ENCODE measurements around the gene COG7. TPM values are rescaled to one million over a fixed set of nuclear protein-coding genes. Genes with fewer than 3 reads are reported as not detected.

The COG7 gene
- total RNA-seq, 4 donors from 2014 or later = 17.5 to 22.6 (median 18.0) TPM

GRCh38 chr16:23432176-23433128 lies 20.5 kb downstream of the COG7 start:
- no peak for DNase-seq (ENCODE audit: low spot score in 2 of 2)
- H3K4me3 ChIP-seq (ENCODE audit: low read depth, poor library complexity, severe bottlenecking) = no peak overlapping the region
- WGBS, 2 donors = 93 to 94% methylated on average over 10 of the region's 10 CpGs
- no peak for TF ChIP-seq CTCF (IDR thresholded peaks at IDR 0.05)
- TF ChIP-seq POLR2A (IDR thresholded peaks at IDR 0.05) = no peak
- intact Hi-C loops (cut with DNase I; ENCODE audit: low total_unique reads) = loop anchor here (2.0 kb wide), 1 partner anchor 250 kb away; the partner anchor contains the start of gene SCNN1G

- DNase-seq (ENCODE audit: low spot score in 2 of 2) = no peak
- H3K4me3 ChIP-seq (ENCODE audit: low read depth, poor library complexity, severe bottlenecking) = no peak overlapping the region
- TF ChIP-seq POLR2A (IDR thresholded peaks at IDR 0.05) (no peak), CTCF (IDR thresholded peaks at IDR 0.05) (no peak)
- intact Hi-C loops (cut with DNase I; ENCODE audit: low total_unique reads) = no loop called here
- 59 to 60% methylated on average over 2 of the region's 2 CpGs for WGBS, 2 donors
Observed at GRCh38 chr16:23428351-23428750, 24.6 kb downstream of the COG7 start.

GRCh38 chr16:23424292-23424958 lies 28.6 kb downstream of the COG7 start:
- no peak for TF ChIP-seq POLR2A (IDR thresholded peaks at IDR 0.05)
- TF ChIP-seq CTCF (IDR thresholded peaks at IDR 0.05) = no peak
- WGBS, 2 donors = 57 to 59% methylated on average over 14 of the region's 14 CpGs
- no peak overlapping the region for H3K4me3 ChIP-seq (ENCODE audit: low read depth, poor library complexity, severe bottlenecking)
- peak; percentile 73 to 88 for DNase-seq (ENCODE audit: low spot score in 2 of 2)
- intact Hi-C loops (cut with DNase I; ENCODE audit: low total_unique reads) = no loop called here

GRCh38 chr16:23423496-23424049 lies 29.4 kb downstream of the COG7 start:
- H3K4me3 ChIP-seq (ENCODE audit: low read depth, poor library complexity, severe bottlenecking) = no peak overlapping the region
- intact Hi-C loops (cut with DNase I; ENCODE audit: low total_unique reads) = no loop called here
- no peak for TF ChIP-seq CTCF (IDR thresholded peaks at IDR 0.05)
- TF ChIP-seq POLR2A (IDR thresholded peaks at IDR 0.05) = no peak
- peak; percentile 90 to 95 for DNase-seq (ENCODE audit: low spot score in 2 of 2)
- WGBS, 2 donors = 17 to 21% methylated on average over 11 of the region's 11 CpGs

- DNase-seq (ENCODE audit: low spot score in 2 of 2) = no peak
- H3K4me3 ChIP-seq (ENCODE audit: low read depth, poor library complexity, severe bottlenecking) = no peak overlapping the region
- WGBS, 2 donors = 81 to 82% methylated on average over 5 of the region's 5 CpGs
- TF ChIP-seq CTCF (IDR thresholded peaks at IDR 0.05) (no peak), POLR2A (IDR thresholded peaks at IDR 0.05) (no peak)
- intact Hi-C loops (cut with DNase I; ENCODE audit: low total_unique reads) = no loop called here
Observed at GRCh38 chr16:23420011-23420410, 33.0 kb downstream of the COG7 start.
